CD4-positive, alpha-beta T cell (primary cell): Measurements from ENCODE around the gene RSF1. TPM values are rescaled to one million over a fixed set of nuclear protein-coding genes. Genes with fewer than 3 reads are reported as not detected.

Experiments
- ATAC-seq: fragments of 200-7000 bp; cut with Tn5 transposase; one replicate; pipeline ENCODE4 v1.10.0; 2022; ENCODE audit warnings: mild to moderate bottlenecking; ENCODE audit not compliant: poor library complexity
- CTCF ChIA-PET: fragments of 350-600 bp; sonication (Branson Sonifier 250); formaldehyde crosslinking; loops from one replicate; lab custom pipeline; 2021; ENCODE audit warnings: antibody characterized with exemption, inconsistent platforms; lab: Charles Lee
- POLR2A ChIA-PET: fragments of 350-600 bp; sonication (Branson Sonifier 250); formaldehyde crosslinking; loops from one replicate; lab custom pipeline; 2021; ENCODE audit warnings: antibody characterized with exemption, inconsistent platforms; lab: Charles Lee
- DNase-seq, 14 experiments: peaks; one replicate each; pipeline ENCODE4 v3.0.0-alpha.2; 2013 to 2020; ENCODE audit warnings: mixed read lengths in 2 of 14
- H3K27ac ChIP-seq, 2 donors: one replicate each; pipeline versions ENCODE4 v1.5.1 to v1.7.0; 2013; ENCODE audit warnings: low read length in 2 of 2, low read depth in 1 of 2, mild to moderate bottlenecking in 1 of 2
- H3K27me3 ChIP-seq, 2 experiments: 1 replicate in 1 of 2; 2 replicates in 1 of 2; pipeline versions ENCODE4 v1.6.1 to v1.7.0; 2013; ENCODE audit warnings: low read length in 2 of 2, control low read depth in 1 of 2, mild to moderate bottlenecking in 1 of 2, moderate library complexity in 1 of 2; ENCODE audit not compliant: insufficient read depth in 2 of 2, control insufficient read depth in 1 of 2
- H3K36me3 ChIP-seq: one replicate; pipeline ENCODE4 v1.6.1; 2013; ENCODE audit warnings: low read length, control low read depth; ENCODE audit not compliant: insufficient read depth
- H3K4me1 ChIP-seq: one replicate; pipeline ENCODE4 v1.6.1; 2013; ENCODE audit warnings: low read length, control low read depth; ENCODE audit not compliant: insufficient read depth
- H3K4me3 ChIP-seq: one replicate; pipeline ENCODE4 v1.5.1; 2013; ENCODE audit warnings: mild to moderate bottlenecking, low read length, moderate library complexity
- H3K9me3 ChIP-seq, 2 experiments: 1 replicate in 1 of 2; 2 replicates in 1 of 2; pipeline versions ENCODE4 v1.6.1 to v1.7.0; 2013; ENCODE audit warnings: low read length in 2 of 2, mild to moderate bottlenecking in 2 of 2, control low read depth in 1 of 2, moderate library complexity in 1 of 2; ENCODE audit not compliant: control insufficient read depth in 1 of 2, insufficient read depth in 1 of 2
- H3K27ac Mint-ChIP-seq: one replicate; pipeline ENCODE4 v1.8.0; 2020; ENCODE audit warnings: mixed read lengths
- H3K27me3 Mint-ChIP-seq: one replicate; pipeline ENCODE4 v1.8.0; 2021; ENCODE audit warnings: mixed read lengths
- H3K36me3 Mint-ChIP-seq: one replicate; pipeline ENCODE4 v1.8.0; 2021; ENCODE audit warnings: low read depth, mixed read lengths
- H3K4me1 Mint-ChIP-seq: one replicate; pipeline ENCODE4 v1.8.0; 2021; ENCODE audit warnings: low read depth, mixed read lengths
- H3K4me3 Mint-ChIP-seq: one replicate; pipeline ENCODE4 v1.8.0; 2020; ENCODE audit warnings: mild to moderate bottlenecking, mixed read lengths
- H3K9me3 Mint-ChIP-seq: one replicate; pipeline ENCODE4 v1.8.0; 2020; ENCODE audit warnings: mixed read lengths
- intact Hi-C, 2 experiments: fragments of 100-400 bp; cut with DNase I in 1 of 2; cut with micrococcal nuclease in 1 of 2; formaldehyde crosslinking; loops; one replicate each; pipeline versions ENCODE4 v1.15.1 to v1.9.0; 2023 to 2025; cut with DNase I, micrococcal nuclease
- total RNA-seq, 174 experiments: library from RNA in 2 of 174; stranded (reverse) in 2 of 174; gene quantifications; one replicate each; pipeline ENCODE4 v1.2.3 and lab custom pipeline; 2021 to 2026
- TF ChIP-seq, protein P1 (sequence below): fragments of 200-600 bp; IDR thresholded peaks from one replicate; pipeline ENCODE4 v1.8.0; 2022; ENCODE audit warnings: antibody characterized with exemption, mild to moderate bottlenecking

The RSF1 gene
- total RNA-seq, 2 experiments from 2014 or later: 87.7 to 91.9 TPM

DNA sequence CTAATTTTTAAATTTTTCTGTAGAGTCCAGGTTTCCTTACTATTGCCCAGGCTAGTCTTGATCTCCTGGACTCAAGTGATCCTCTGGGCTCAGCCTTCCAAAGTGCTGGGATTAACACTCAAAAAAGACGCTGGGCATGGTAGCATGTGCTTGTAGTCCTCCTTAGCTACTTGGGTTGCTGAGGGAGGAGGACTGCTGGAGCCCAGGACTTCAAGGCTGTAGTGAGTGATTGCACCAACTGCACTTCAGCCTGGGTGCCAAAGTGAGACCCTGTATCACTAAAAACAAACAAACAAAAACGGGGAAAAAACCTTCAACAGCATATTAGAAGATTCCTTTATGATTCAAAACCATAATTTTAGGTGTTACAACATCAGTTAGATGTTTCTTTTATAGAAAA, 44.6 kb downstream of the RSF1 start:
- H3K9me3 Mint-ChIP-seq: no peaks in the 10 kb centered on the region
- intact Hi-C loops: loop anchor here (1.0 to 5.0 kb wide), 4 partner anchors 43 to 271 kb away; no protein-coding TSS in a partner anchor
- Histone ChIP-seq H3K4me1 (peaks cover 8% of the 10 kb centered on the region), H3K27ac (no peak overlapping the region), H3K36me3 (no peaks in the 10 kb centered on the region), H3K9me3 (no peaks in the 10 kb centered on the region), H3K27me3 (no peaks in the 10 kb centered on the region), H3K4me3 (no peak overlapping the region)
- TF ChIP-seq, protein P1, sequence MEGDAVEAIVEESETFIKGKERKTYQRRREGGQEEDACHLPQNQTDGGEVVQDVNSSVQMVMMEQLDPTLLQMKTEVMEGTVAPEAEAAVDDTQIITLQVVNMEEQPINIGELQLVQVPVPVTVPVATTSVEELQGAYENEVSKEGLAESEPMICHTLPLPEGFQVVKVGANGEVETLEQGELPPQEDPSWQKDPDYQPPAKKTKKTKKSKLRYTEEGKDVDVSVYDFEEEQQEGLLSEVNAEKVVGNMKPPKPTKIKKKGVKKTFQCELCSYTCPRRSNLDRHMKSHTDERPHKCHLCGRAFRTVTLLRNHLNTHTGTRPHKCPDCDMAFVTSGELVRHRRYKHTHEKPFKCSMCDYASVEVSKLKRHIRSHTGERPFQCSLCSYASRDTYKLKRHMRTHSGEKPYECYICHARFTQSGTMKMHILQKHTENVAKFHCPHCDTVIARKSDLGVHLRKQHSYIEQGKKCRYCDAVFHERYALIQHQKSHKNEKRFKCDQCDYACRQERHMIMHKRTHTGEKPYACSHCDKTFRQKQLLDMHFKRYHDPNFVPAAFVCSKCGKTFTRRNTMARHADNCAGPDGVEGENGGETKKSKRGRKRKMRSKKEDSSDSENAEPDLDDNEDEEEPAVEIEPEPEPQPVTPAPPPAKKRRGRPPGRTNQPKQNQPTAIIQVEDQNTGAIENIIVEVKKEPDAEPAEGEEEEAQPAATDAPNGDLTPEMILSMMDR: no peak
- ATAC-seq (no peak), DNase-seq (no peak)
- peaks cover 79% of the 10 kb centered on the region for H3K4me1 Mint-ChIP-seq
- H3K27me3 Mint-ChIP-seq: no peaks in the 10 kb centered on the region
- ChIA-PET CTCF (no interaction called here), POLR2A (no interaction called here)
- no peak overlapping the region for H3K27ac Mint-ChIP-seq
- H3K4me3 Mint-ChIP-seq: no peak overlapping the region
- H3K36me3 Mint-ChIP-seq: peaks cover 23% of the 10 kb centered on the region

DNA sequence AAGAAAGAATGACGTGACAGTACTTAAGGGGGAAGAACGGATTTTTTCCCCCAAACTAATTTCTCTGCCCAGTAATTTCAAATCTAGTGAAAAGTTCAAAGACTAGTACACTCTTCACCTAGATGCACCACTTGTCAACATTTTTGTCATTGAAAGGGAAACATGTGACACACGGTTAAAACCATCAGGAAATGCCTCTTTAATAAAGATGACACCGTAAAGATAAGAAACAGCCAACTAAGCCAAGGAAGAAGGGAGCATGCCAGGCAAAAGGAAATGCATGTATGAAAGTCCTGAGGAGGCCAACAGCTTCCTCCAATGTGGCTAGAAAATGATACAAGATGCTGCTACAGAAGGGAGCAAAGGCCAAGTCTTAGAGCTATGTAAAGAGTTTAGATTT, 49.4 kb downstream of the RSF1 start:
- H3K4me3 Mint-ChIP-seq: no peak overlapping the region
- TF ChIP-seq, protein P1: no peak
- Histone ChIP-seq H3K9me3 (no peaks in the 10 kb centered on the region), H3K4me1 (peaks cover 8% of the 10 kb centered on the region), H3K36me3 (no peaks in the 10 kb centered on the region), H3K27ac (no peak overlapping the region), H3K27me3 (no peaks in the 10 kb centered on the region), H3K4me3 (no peak overlapping the region)
- ATAC-seq (no peak), DNase-seq (peak in 1 of 14 experiments; percentile 23)
- ChIA-PET CTCF (no interaction called here), POLR2A (interaction anchor here (1.6 kb wide), 1 partner anchor 49 kb away, joined by 3 read pairs; no protein-coding TSS in a partner anchor)
- no peaks in the 10 kb centered on the region for H3K27me3 Mint-ChIP-seq
- H3K9me3 Mint-ChIP-seq: no peaks in the 10 kb centered on the region
- intact Hi-C loops: no loop called here
- peak overlapping the region; percentile 13 for H3K27ac Mint-ChIP-seq
- peaks cover 78% of the 10 kb centered on the region for H3K4me1 Mint-ChIP-seq
- H3K36me3 Mint-ChIP-seq: peaks cover 14% of the 10 kb centered on the region

DNA sequence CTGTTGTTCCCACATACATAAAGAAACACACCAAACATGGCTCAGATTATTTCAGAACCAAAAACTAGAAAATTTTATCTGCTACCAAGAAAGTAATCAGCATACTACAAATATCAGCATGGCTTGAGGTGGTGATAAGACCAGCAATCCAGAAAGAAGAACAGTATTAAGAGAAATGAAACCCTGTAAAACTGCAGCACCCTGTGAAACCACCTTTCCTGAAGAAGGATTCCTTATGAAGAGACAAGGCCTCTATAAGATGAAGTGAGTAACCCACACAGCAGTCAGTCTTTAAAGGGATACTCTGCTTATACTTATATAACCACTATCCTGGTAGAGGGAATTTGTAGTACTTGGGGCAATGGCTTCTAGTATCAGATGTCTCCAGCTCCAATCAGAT, 49.9 kb downstream of the RSF1 start:
- Histone ChIP-seq H3K9me3 (no peaks in the 10 kb centered on the region), H3K27ac (no peak overlapping the region), H3K27me3 (no peaks in the 10 kb centered on the region), H3K4me3 (no peak overlapping the region), H3K36me3 (no peaks in the 10 kb centered on the region), H3K4me1 (peaks cover 8% of the 10 kb centered on the region)
- no peak overlapping the region for H3K4me3 Mint-ChIP-seq
- no peaks in the 10 kb centered on the region for H3K9me3 Mint-ChIP-seq
- peak overlapping the region; percentile 13 for H3K27ac Mint-ChIP-seq
- peaks cover 13% of the 10 kb centered on the region for H3K36me3 Mint-ChIP-seq
- ChIA-PET CTCF (no interaction called here), POLR2A (interaction anchor here (1.6 kb wide), 1 partner anchor 49 kb away, joined by 3 read pairs; no protein-coding TSS in a partner anchor)
- no peak for ATAC-seq
- TF ChIP-seq, protein P1: no peak
- no peaks in the 10 kb centered on the region for H3K27me3 Mint-ChIP-seq
- peaks cover 76% of the 10 kb centered on the region for H3K4me1 Mint-ChIP-seq
- intact Hi-C loops: no loop called here
- DNase-seq: no peak
